Right lobe of liver (tissue), 4 donors: ENCODE results near the gene PCYOX1L.

Source experiments
- CTCF ChIP-seq, 4 donors: fragments of 200-600 bp in 3 of 4; fragments of 450-650 bp in 1 of 4; IDR thresholded peaks; one replicate each; pipeline versions ENCODE4 v1.5.1 to v1.8.0; 2016 to 2022; ENCODE audit warnings: antibody characterized with exemption in 4 of 4, mild to moderate bottlenecking in 2 of 4
- POLR2A ChIP-seq: fragments of 450-650 bp; IDR thresholded peaks from one replicate; pipeline ENCODE4 v1.6.1; 2017; ENCODE audit warnings: antibody characterized with exemption, mild to moderate bottlenecking
- donor health status: DM: no; HTN: no; CAD: no.
- donor health status: DM: no; HTN: no; CAD: no.
- donor health status: DM: no; HTN: yes; CAD: no.

- no peak for TF ChIP-seq CTCF (IDR thresholded peaks at IDR 0.05)
- no peak for TF ChIP-seq POLR2A
Observed at GRCh38 chr5:149310488-149310887, 47.4 kb upstream of the PCYOX1L start.
